OCI-LY3 (cell line): ENCODE measurements around the gene RNH1.

Source experiments
- EZH2phosphoT487 ChIP-seq: fragments of 200-600 bp; shearing (Covaris generic); IDR thresholded peaks from 2 replicates; pipeline ENCODE4 v1.6.1; 2018; ENCODE audit warnings: antibody characterized with exemption, mixed run types, low read depth
- TF ChIP-seq, protein P1 (sequence below): fragments of 200-600, 300-600 bp; sonication (generic); IDR thresholded peaks from 2 replicates; pipeline ENCODE4 v1.5.1; 2014; ENCODE audit warnings: antibody characterized with exemption, low read length, low read depth

DNA sequence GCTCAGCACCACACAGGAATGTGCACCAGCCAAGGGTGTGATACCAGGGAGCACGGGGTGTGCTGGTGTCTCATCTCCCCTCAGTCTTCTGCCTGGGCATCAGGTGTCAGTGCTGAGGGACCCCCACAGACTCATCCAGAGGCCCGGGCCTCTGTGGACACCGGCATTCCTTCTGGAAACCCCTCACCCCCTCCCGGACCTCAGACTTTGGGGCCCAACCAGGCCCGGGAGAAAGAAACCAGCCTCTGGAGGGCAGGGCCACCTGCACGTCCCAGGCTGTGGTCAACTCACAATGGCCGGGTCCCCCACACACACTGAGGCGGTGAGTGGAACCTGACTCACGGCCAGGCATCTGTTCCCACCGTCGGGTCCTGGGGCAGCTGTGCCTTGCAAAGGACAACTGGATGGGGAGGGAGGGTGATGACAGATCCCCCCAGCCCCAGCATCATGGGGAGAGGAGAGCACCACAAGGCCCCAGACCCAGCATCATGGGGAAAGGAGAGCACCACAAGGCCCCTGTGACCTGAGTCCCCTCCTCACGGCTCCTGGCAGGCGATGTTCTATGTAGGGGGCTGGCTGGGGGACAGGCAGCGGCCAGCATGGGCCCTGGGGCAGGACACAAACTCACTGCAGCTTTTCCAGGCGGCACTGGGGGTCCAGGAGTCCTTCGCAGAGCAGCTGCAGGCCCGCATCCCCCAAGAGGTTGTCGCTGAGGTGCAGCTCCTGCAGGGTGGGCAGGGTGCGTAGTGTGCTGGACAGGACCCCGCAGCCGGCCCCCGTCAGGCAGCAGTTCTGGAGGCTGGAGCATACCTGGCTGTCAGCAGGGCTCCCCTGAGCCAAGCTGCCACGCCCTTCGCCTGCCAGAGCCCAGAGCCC, 7.6 kb downstream of the RNH1 start:
- TF ChIP-seq, protein P1, sequence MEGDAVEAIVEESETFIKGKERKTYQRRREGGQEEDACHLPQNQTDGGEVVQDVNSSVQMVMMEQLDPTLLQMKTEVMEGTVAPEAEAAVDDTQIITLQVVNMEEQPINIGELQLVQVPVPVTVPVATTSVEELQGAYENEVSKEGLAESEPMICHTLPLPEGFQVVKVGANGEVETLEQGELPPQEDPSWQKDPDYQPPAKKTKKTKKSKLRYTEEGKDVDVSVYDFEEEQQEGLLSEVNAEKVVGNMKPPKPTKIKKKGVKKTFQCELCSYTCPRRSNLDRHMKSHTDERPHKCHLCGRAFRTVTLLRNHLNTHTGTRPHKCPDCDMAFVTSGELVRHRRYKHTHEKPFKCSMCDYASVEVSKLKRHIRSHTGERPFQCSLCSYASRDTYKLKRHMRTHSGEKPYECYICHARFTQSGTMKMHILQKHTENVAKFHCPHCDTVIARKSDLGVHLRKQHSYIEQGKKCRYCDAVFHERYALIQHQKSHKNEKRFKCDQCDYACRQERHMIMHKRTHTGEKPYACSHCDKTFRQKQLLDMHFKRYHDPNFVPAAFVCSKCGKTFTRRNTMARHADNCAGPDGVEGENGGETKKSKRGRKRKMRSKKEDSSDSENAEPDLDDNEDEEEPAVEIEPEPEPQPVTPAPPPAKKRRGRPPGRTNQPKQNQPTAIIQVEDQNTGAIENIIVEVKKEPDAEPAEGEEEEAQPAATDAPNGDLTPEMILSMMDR, result no peak
- TF ChIP-seq EZH2phosphoT487, result no peak
